ENCODE results near the gene NRG4.

- no peak for TF ChIP-seq CTCF (conservative IDR thresholded peaks at IDR 0.05; ENCODE audit: low read length)
- TF ChIP-seq EZH2phosphoT487 (IDR thresholded peaks at IDR 0.05; ENCODE audit: borderline replicate concordance) = no peak
These were observed 50.9 kb downstream of the NRG4 start for GRCh38 chr15:75961331-75961730.
